Keratinocyte (primary cell): ENCODE measurements around the gene ABHD13. TPM values are rescaled to one million over a fixed set of nuclear protein-coding genes. Genes with fewer than 3 reads are reported as not detected.

ENCODE experiments used
- DNase-seq: peaks from one replicate; pipeline ENCODE4 v3.0.0-alpha.2; 2011; ENCODE audit warnings: low read depth, missing footprints, low spot score
- FAIRE-seq: peaks from 2 replicates; lab custom pipeline; 2011; peaks lifted over from hg19 to GRCh38; lab: Jason Lieb, UNC
- H2AFZ ChIP-seq: 2 replicates; pipeline ENCODE4 v1.6.0; 2012; ENCODE audit warnings: low read length, control low read depth, inconsistent platforms; ENCODE audit not compliant: control insufficient read depth
- H3K27ac ChIP-seq: 2 replicates; pipeline ENCODE4 v1.5.1; 2011; ENCODE audit warnings: low read length; ENCODE audit not compliant: control insufficient read depth, insufficient read depth
- H3K27me3 ChIP-seq: 3 replicates; pipeline ENCODE4 v1.6.0; 2011; ENCODE audit warnings: low read length; ENCODE audit not compliant: control insufficient read depth, insufficient read depth; ENCODE audit errors: extremely low read depth
- H3K36me3 ChIP-seq, 2 experiments: 2 replicates in 1 of 2; 3 replicates in 1 of 2; pipeline ENCODE4 v1.5.1; 2011; ENCODE audit warnings: low read length in 2 of 2, mild to moderate bottlenecking in 1 of 2; ENCODE audit not compliant: control insufficient read depth in 2 of 2, insufficient read depth in 2 of 2; ENCODE audit errors: extremely low read depth in 1 of 2
- H3K4me1 ChIP-seq: 3 replicates; pipeline ENCODE4 v1.5.1; 2011; ENCODE audit warnings: low read length; ENCODE audit not compliant: control insufficient read depth, insufficient read depth; ENCODE audit errors: extremely low read depth
- H3K4me2 ChIP-seq: 3 replicates; pipeline ENCODE4 v1.6.0; 2011; ENCODE audit warnings: low read depth, low read length; ENCODE audit not compliant: control insufficient read depth, insufficient read depth; ENCODE audit errors: extremely low read depth
- H3K4me3 ChIP-seq, 3 experiments: fragments of 200-600 bp in 1 of 3; sonication (generic) in 1 of 3; 2 replicates in 2 of 3; 3 replicates in 1 of 3; pipeline ENCODE4 v1.5.1; 2011 to 2016; ENCODE audit warnings: low read length in 3 of 3, mild to moderate bottlenecking in 3 of 3, control low read depth in 2 of 3, inconsistent platforms in 1 of 3, low read depth in 1 of 3, mixed read lengths in 1 of 3, mixed run types in 1 of 3, moderate library complexity in 1 of 3; ENCODE audit not compliant: control insufficient read depth in 2 of 3, insufficient read depth in 2 of 3; ENCODE audit errors: extremely low read depth in 1 of 3
- H3K79me2 ChIP-seq: 2 replicates; pipeline ENCODE4 v1.6.0; 2012; ENCODE audit warnings: low read length; ENCODE audit not compliant: control insufficient read depth, insufficient read depth
- H3K9ac ChIP-seq: 3 replicates; pipeline ENCODE4 v1.6.0; 2011; ENCODE audit warnings: low read length; ENCODE audit not compliant: control insufficient read depth, insufficient read depth; ENCODE audit errors: extremely low read depth
- H3K9me1 ChIP-seq: 3 replicates; pipeline ENCODE4 v1.6.0; 2011; ENCODE audit warnings: low read length; ENCODE audit not compliant: control insufficient read depth, insufficient read depth; ENCODE audit errors: extremely low read depth
- H3K9me3 ChIP-seq: 2 replicates; pipeline ENCODE4 v1.5.1; 2012; ENCODE audit warnings: low read depth, low read length; ENCODE audit not compliant: control insufficient read depth
- H4K20me1 ChIP-seq: 3 replicates; pipeline ENCODE4 v1.6.0; 2011; ENCODE audit warnings: low read length; ENCODE audit not compliant: control insufficient read depth, insufficient read depth; ENCODE audit errors: extremely low read depth
- CTCF ChIP-seq, 3 experiments: IDR thresholded peaks in 1 of 3; conservative IDR thresholded peaks in 1 of 3; optimal IDR thresholded peaks in 1 of 3; 2 replicates in 2 of 3; 3 replicates in 1 of 3; pipeline versions ENCODE3 to v1.5.1; 2011; ENCODE audit warnings: low read length in 3 of 3, mild to moderate bottlenecking in 3 of 3, moderate library complexity in 2 of 3, control low read depth in 1 of 3, inconsistent platforms in 1 of 3; ENCODE audit not compliant: insufficient read depth in 2 of 3; ENCODE audit errors: extremely low read depth in 1 of 3
- EZH2 ChIP-seq: IDR thresholded peaks from one replicate; pipeline ENCODE4 v1.6.1; 2012; ENCODE audit warnings: inconsistent platforms, mild to moderate bottlenecking, low read length, moderate library complexity
- dilution Hi-C: fragments of 300-500 bp; cut with MboI; formaldehyde crosslinking; loops from one replicate; pipeline ENCODE4 v1.7.0; 2020; ENCODE audit warnings: low sequenced_read_pairs; ENCODE audit not compliant: extremely low pct_ligation_motif_present
- polyA plus RNA-seq, 5 experiments: library from polyadenylated mRNA; depleted of rRNA in 3 of 5; stranded (reverse) in 3 of 5; stranded (forward) in 1 of 5; unstranded in 1 of 5; fragments of >200 nt; gene quantifications; 1 replicate in 1 of 5; 2 replicates in 3 of 5; 3 replicates in 1 of 5; pipeline versions ENCODE4 v1.2.1 to v1.2.3, GENCODE V29; 2011 to 2012; ENCODE audit warnings: missing spikeins in 2 of 5, low read depth in 1 of 5, low replicate concordance in 1 of 5

ABHD13 gene
- polyA plus RNA-seq, 1 donor (not counting 4 experiments of a cell fraction or from before 2014, with no cell fraction given), result 12.8 TPM

- Histone ChIP-seq H4K20me1 (no peaks in the 10 kb centered on the region), H3K36me3 (no peaks in the 10 kb centered on the region), H3K9ac (no peak overlapping the region), H3K9me3 (no peaks in the 10 kb centered on the region), H2AFZ (no peak overlapping the region), H3K4me1 (no peaks in the 10 kb centered on the region), H3K27ac (no peak overlapping the region), H3K4me3 (no peak overlapping the region), H3K9me1 (no peaks in the 10 kb centered on the region), H3K27me3 (no peaks in the 10 kb centered on the region), H3K79me2 (no peaks in the 10 kb centered on the region), H3K4me2 (no peak overlapping the region)
- TF ChIP-seq CTCF (optimal IDR thresholded peaks at IDR 0.05 in 1 of 3, IDR thresholded peaks at IDR 0.05 in 1 of 3, conservative IDR thresholded peaks at IDR 0.05 in 1 of 3; ENCODE audit: extremely low read depth in 1 of 3, insufficient read depth in 2 of 3, low read length in 3 of 3) (no peak), EZH2 (no peak)
- FAIRE-seq (no peak), DNase-seq (no peak)
- dilution Hi-C loops, result no loop called here
These were observed 60.3 kb downstream of the ABHD13 start for GRCh38 chr13:108278466-108278865.

DNA sequence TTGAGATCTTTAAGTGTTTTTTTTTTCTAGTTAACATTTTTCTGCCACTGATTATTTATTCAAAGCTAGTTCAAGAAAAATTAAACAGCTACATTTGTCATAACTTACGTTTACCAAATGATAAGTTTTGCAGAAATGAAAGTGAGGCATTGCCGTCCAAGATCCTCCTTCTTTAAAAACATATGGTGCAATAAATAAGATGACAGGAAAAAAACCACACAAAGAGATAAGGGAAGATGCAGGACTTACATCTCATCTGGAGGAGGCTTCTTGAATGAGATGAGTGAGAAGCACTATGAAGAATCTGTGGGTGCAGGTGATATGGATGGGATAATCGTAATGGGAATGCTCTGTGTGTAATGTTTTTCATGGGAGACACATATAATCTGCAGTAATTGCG, 63.7 kb downstream of the ABHD13 start:
- H4K20me1 ChIP-seq, result no peaks in the 10 kb centered on the region
- no peaks in the 10 kb centered on the region for H3K79me2 ChIP-seq
- no peaks in the 10 kb centered on the region for H3K27me3 ChIP-seq
- no peak overlapping the region for H2AFZ ChIP-seq
- no peaks in the 10 kb centered on the region for H3K4me1 ChIP-seq
- H3K4me3 ChIP-seq, result no peak overlapping the region
- DNase-seq (no peak), FAIRE-seq (no peak)
- H3K27ac ChIP-seq, result no peak overlapping the region
- TF ChIP-seq EZH2, result no peak
- TF ChIP-seq CTCF (optimal IDR thresholded peaks at IDR 0.05 in 1 of 3, IDR thresholded peaks at IDR 0.05 in 1 of 3, conservative IDR thresholded peaks at IDR 0.05 in 1 of 3; ENCODE audit: extremely low read depth in 1 of 3, insufficient read depth in 2 of 3, low read length in 3 of 3), result no peak
- dilution Hi-C loops, result no loop called here
- H3K9ac ChIP-seq, result no peak overlapping the region
- H3K4me2 ChIP-seq, result no peak overlapping the region
- no peaks in the 10 kb centered on the region for H3K9me1 ChIP-seq
- H3K9me3 ChIP-seq, result no peaks in the 10 kb centered on the region
- no peaks in the 10 kb centered on the region for H3K36me3 ChIP-seq
